GM18519 (cell line): Measurements from ENCODE around the gene GCSAML.
"Not testable (repeated sequence)": the region's sequence is repeated elsewhere in the genome, so short reads cannot be mapped to it uniquely, and the experiment has no call there.

ENCODE experiments used
- ATAC-seq: cut with Tn5 transposase; IDR thresholded peaks from one replicate; pipeline ENCODE4 v1.9.1; 2021; ENCODE audit warnings: mild to moderate bottlenecking, moderate library complexity; ENCODE audit not compliant: unreplicated experiment, low FRiP score

Gene GCSAML

GRCh38 chr1:247548769-247549182 is at the start of gene GCSAML:
Gene GCSAML (plus strand): TSS chr1:247549134. CDS start chr1:247549192, 58 bp downstream.
- no peak for ATAC-seq

GRCh38 chr1:247500865-247501264 is 48.1 kb upstream of the GCSAML start:
- no peak for ATAC-seq

GRCh38 chr1:247506831-247507230 is 42.1 kb upstream of the GCSAML start:
- no peak for ATAC-seq

DNA sequence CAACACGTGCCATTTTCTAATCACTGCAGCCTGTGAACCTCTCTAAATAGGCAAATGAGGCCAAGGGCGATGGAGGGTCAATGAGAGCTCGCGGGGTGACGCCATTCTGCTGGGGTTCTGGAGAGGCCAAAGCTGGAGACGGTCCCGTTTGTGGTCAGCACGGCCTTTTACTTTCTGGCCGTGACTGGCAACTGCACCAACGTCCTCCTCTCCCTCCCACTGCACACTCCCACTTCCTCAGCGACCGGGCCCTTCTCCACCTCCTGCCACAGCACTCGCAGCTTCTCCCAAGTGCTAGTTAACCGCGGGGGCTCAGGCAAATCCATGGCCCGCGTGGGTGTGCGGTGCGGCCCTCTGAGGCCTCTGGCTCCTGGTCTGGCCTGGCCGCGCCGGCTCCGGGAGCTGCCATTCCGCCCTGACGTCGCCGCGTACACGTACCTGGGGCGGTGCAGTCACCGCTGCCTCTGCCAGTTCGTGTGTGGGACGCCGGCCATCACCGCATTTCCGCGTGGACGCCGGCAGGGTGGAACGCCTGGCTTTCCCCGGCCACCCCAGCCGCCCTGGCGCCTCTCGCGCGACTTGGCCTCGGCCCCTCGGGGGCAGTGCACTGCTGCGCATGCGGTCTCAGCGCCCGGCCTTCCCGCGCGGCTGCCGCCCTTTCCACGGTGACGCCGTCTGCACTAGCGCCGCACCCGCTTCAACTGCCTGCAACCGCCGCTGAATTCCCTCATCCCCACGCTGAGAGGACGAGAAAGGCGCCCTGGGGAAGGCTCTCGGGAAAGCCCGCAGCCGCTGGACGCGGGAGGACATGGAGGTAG is 30.9 kb upstream of the GCSAML start:
- no peak for ATAC-seq

DNA sequence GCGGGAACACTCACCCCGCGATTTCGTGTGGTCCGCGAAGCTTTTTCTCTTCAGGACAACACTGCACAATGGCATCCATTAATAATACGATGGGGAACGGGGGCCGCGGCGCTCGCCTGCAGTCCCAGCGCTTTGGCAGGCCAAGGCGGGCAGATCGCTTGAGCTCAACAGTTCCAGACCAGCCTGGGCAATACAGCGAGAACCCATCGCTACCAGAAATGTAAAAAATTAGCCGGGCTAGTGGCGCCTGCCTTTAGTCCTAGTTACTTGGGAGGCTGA is 30.4 kb upstream of the GCSAML start:
- no peak for ATAC-seq

- ATAC-seq: not testable (repeated sequence)
Observed at GRCh38 chr1:247521886-247522285, 27.0 kb upstream of the GCSAML start.

GRCh38 chr1:247528812-247529474 is 20.0 kb upstream of the GCSAML start:
- no peak for ATAC-seq

- ATAC-seq: no peak
Observed at GRCh38 chr1:247529771-247530355, 19.1 kb upstream of the GCSAML start.

GRCh38 chr1:247530785-247531184 is 18.1 kb upstream of the GCSAML start:
- ATAC-seq: no peak

DNA sequence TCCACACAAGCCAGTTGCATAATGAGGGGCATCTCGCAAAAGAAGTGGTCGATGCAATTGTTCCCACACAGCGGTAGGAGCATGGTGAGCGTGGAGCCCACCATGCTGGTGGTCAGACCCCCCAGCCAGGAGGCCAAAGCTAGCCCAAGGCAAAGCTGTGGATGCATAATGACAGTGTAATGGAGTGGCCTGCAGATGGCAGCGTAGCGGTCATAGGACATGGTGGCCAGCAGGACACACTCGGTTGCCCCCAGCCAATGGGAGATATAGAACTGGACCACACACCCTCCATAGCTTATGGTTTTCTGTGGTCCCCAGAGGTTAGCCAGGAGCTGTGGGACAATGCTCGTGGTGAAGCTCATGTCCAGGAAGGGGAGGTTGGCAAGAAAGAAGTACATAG is 17.0 kb upstream of the GCSAML start:
- no peak for ATAC-seq

GRCh38 chr1:247535402-247535801 is 13.5 kb upstream of the GCSAML start:
- no peak for ATAC-seq

- ATAC-seq: no peak
Observed at GRCh38 chr1:247536340-247536739, 12.6 kb upstream of the GCSAML start, which contains the start of gene OR2C3. Gene OR2C3 (minus strand): TSS chr1:247536440. CDS start chr1:247532511, 3,929 bp downstream.

GRCh38 chr1:247538561-247538960 is 10.4 kb upstream of the GCSAML start:
- ATAC-seq: no peak

DNA sequence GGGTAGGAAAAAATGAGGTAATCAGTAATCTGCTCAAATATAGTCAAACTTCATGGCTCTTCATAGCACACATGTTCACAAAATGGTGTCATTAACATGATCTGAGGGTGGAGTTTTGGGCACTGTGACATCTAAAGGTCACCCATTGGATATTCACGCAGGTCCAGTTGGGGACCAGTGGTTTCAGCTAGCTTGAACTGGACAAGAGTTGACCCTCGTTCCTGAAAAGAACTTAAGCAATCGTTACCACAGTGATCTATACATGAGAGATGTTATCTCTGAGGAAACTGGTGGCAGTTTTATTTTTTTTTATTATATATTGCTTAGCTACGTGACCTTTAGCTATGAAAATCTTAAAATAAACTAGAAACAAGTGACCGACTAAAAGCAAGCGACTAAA is 9.7 kb upstream of the GCSAML start:
- no peak for ATAC-seq

GRCh38 chr1:247540581-247540980 is 8.4 kb upstream of the GCSAML start:
- no peak for ATAC-seq

GRCh38 chr1:247542811-247543210 is 6.1 kb upstream of the GCSAML start:
- ATAC-seq: no peak

DNA sequence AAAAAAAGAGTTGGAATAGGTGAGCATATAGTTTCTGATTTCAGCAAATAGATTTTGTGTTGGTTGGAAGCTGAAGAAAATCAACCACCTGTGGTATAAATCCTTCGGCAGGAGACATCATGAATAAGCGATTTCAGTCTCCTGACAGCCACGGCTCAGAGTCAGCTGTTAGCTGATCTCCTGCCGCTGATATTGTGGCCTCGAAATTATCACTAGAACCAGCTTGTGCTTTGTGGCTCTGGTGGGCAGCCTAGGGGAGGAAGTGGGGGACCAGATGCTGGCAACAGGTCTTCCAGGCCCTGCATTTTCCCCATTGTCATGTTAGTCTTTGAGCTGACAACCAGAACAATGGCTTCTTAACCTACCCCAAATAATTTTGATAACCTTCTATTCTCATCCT is 842 bp upstream of the GCSAML start:
- ATAC-seq: no peak

- no peak for ATAC-seq
Observed at GRCh38 chr1:247551721-247552120, 2.8 kb downstream of the GCSAML start.

- no peak for ATAC-seq
Observed at GRCh38 chr1:247552231-247552630, 3.3 kb downstream of the GCSAML start.

GRCh38 chr1:247557926-247558674 is 9.2 kb downstream of the GCSAML start:
- no peak for ATAC-seq

- ATAC-seq: no peak
Observed at GRCh38 chr1:247561711-247562110, 12.8 kb downstream of the GCSAML start.
